Measurements from ENCODE around the gene FOXO1.

DNA sequence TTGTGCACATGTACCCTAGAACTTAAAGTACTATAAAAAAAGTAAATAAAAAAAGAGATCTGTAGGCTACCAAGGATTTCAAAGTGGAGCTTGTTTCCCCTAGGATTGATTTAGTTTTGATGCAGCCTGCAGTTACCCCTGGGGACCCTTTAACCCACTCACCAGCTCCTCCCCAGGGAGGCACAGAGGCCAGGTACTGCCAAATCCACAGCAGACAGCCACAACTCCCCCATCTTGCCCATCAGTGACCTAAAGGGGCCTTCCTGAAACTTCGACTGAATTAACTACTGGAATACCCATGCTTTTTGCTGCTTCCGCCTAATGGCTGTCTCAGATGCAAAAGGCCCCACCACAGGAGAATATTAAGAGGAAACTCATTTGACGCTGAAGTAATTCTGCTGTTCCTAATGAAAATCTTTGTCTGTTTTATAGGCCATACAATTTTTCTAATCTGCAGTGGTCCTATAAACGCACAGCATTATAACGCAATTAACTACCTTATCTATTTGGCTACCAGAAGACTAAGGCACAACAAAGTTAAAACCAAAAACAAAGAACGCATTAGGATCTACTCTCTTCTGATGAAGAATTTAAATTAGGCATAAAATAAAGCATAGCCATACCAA is 95.0 kb downstream of the FOXO1 start:
- TF ChIP-seq, protein P1, sequence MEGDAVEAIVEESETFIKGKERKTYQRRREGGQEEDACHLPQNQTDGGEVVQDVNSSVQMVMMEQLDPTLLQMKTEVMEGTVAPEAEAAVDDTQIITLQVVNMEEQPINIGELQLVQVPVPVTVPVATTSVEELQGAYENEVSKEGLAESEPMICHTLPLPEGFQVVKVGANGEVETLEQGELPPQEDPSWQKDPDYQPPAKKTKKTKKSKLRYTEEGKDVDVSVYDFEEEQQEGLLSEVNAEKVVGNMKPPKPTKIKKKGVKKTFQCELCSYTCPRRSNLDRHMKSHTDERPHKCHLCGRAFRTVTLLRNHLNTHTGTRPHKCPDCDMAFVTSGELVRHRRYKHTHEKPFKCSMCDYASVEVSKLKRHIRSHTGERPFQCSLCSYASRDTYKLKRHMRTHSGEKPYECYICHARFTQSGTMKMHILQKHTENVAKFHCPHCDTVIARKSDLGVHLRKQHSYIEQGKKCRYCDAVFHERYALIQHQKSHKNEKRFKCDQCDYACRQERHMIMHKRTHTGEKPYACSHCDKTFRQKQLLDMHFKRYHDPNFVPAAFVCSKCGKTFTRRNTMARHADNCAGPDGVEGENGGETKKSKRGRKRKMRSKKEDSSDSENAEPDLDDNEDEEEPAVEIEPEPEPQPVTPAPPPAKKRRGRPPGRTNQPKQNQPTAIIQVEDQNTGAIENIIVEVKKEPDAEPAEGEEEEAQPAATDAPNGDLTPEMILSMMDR (conservative IDR thresholded peaks at IDR 0.05), result no peak
- TF ChIP-seq EZH2 (IDR thresholded peaks at IDR 0.05; ENCODE audit: low read depth), result no peak
